OCI-LY7 (cell line): ENCODE results near the gene GPR3. TPM values are rescaled to one million over a fixed set of nuclear protein-coding genes. Genes with fewer than 3 reads are reported as not detected.

Source experiments
- BruUV-seq: library from RNA; stranded (reverse); fragments of 400-500 nt; replicated peaks from 2 replicates; lab custom pipeline; 2021; lab: Mats Ljungman, UMichigan
- CTCF ChIA-PET: fragments of 300-600 bp; sonication (Branson Sonifier 250); formaldehyde crosslinking; loops from one replicate; lab custom pipeline; 2022; ENCODE audit warnings: antibody characterized with exemption; ENCODE audit not compliant: unreplicated experiment; lab: Charles Lee
- POLR2A ChIA-PET: fragments of 300-600 bp; sonication (Branson Sonifier 250); formaldehyde crosslinking; loops from one replicate; lab custom pipeline; 2022; ENCODE audit warnings: antibody characterized with exemption; lab: Charles Lee
- DNase-seq: peaks from one replicate; pipeline ENCODE4 v3.0.0-alpha.2; 2015; ENCODE audit warnings: low spot score
- H2AFZ ChIP-seq: fragments of 200-600 bp; sonication (generic), shearing (Covaris generic); 2 replicates; pipeline ENCODE4 v1.6.1; 2014; ENCODE audit warnings: mild to moderate bottlenecking, antibody characterized with exemption, low read length, moderate library complexity
- H3K27ac ChIP-seq: fragments of 200-600 bp; sonication (generic); 2 replicates; pipeline ENCODE4 v1.5.1; 2014; ENCODE audit warnings: mixed run types, low read depth, mild to moderate bottlenecking, moderate library complexity, low read length, inconsistent platforms; ENCODE audit not compliant: poor library complexity, severe bottlenecking
- H3K36me3 ChIP-seq: fragments of 200-600 bp; sonication (generic); 2 replicates; pipeline ENCODE4 v1.6.1; 2014; ENCODE audit warnings: mild to moderate bottlenecking, antibody characterized with exemption, low read length, moderate library complexity, mixed read lengths; ENCODE audit not compliant: insufficient read depth
- H3K4me1 ChIP-seq: fragments of 200-600 bp; sonication (generic); 2 replicates; pipeline ENCODE4 v1.5.1; 2014; ENCODE audit warnings: mild to moderate bottlenecking, low read length; ENCODE audit not compliant: insufficient read depth, poor library complexity, severe bottlenecking
- H3K4me2 ChIP-seq: fragments of 200-600 bp; sonication (generic); 2 replicates; pipeline ENCODE4 v1.6.1; 2014; ENCODE audit warnings: mild to moderate bottlenecking, low read length
- H3K4me3 ChIP-seq: fragments of 200-600 bp; sonication (generic); 2 replicates; pipeline ENCODE4 v1.5.1; 2014; ENCODE audit warnings: mild to moderate bottlenecking, low read depth, low read length; ENCODE audit not compliant: poor library complexity, severe bottlenecking
- H3K79me2 ChIP-seq: fragments of 200-600 bp; sonication (generic); 2 replicates; pipeline ENCODE4 v1.6.1; 2016; ENCODE audit warnings: low read depth, mild to moderate bottlenecking, low read length, moderate library complexity, mixed read lengths; ENCODE audit not compliant: insufficient read depth
- H3K9me2 ChIP-seq: fragments of 200-600 bp; sonication (generic); 2 replicates; pipeline ENCODE4 v1.6.1; 2016; ENCODE audit warnings: mild to moderate bottlenecking, low read length, mixed read lengths; ENCODE audit not compliant: insufficient read depth
- H3K9me3 ChIP-seq: fragments of 200-600 bp; sonication (generic); 2 replicates; pipeline ENCODE4 v1.6.1; 2014; ENCODE audit warnings: mild to moderate bottlenecking, mixed run types, low read length, mixed read lengths
- H4K20me1 ChIP-seq: fragments of 200-600 bp; sonication (generic); 2 replicates; pipeline ENCODE4 v1.6.1; 2014; ENCODE audit warnings: mild to moderate bottlenecking, antibody characterized with exemption, low read length, moderate library complexity, mixed read lengths; ENCODE audit not compliant: insufficient read depth
- CTCF ChIP-seq: fragments of 200-600 bp; sonication (generic); conservative IDR thresholded peaks from 2 replicates; pipeline ENCODE4 v1.5.1; 2014; ENCODE audit warnings: mild to moderate bottlenecking, antibody characterized with exemption, low read length, moderate library complexity, mixed read lengths
- EZH2phosphoT487 ChIP-seq: fragments of 200-600 bp; sonication (generic); IDR thresholded peaks from 2 replicates; pipeline ENCODE4 v1.6.1; 2018; ENCODE audit warnings: low read depth, borderline replicate concordance, mild to moderate bottlenecking, mixed run types, antibody characterized with exemption, low read length, moderate library complexity, mixed read lengths
- intact Hi-C: fragments of 100-400 bp; cut with micrococcal nuclease; formaldehyde crosslinking; loops from one replicate; pipeline ENCODE4 v1.10.0; 2022; ENCODE audit not compliant: unreplicated experiment
- total RNA-seq, 2 experiments: library from RNA; depleted of rRNA in 1 of 2; stranded (reverse); fragments of >200 nt in 1 of 2; shearing (Covaris generic) in 1 of 2; gene quantifications; 2 replicates each; pipeline ENCODE4 v1.2.3, GENCODE V29; 2014 to 2022

GPR3 gene
- total RNA-seq, 2 experiments from 2014 or later, result 0.25 to 0.32 TPM

DNA sequence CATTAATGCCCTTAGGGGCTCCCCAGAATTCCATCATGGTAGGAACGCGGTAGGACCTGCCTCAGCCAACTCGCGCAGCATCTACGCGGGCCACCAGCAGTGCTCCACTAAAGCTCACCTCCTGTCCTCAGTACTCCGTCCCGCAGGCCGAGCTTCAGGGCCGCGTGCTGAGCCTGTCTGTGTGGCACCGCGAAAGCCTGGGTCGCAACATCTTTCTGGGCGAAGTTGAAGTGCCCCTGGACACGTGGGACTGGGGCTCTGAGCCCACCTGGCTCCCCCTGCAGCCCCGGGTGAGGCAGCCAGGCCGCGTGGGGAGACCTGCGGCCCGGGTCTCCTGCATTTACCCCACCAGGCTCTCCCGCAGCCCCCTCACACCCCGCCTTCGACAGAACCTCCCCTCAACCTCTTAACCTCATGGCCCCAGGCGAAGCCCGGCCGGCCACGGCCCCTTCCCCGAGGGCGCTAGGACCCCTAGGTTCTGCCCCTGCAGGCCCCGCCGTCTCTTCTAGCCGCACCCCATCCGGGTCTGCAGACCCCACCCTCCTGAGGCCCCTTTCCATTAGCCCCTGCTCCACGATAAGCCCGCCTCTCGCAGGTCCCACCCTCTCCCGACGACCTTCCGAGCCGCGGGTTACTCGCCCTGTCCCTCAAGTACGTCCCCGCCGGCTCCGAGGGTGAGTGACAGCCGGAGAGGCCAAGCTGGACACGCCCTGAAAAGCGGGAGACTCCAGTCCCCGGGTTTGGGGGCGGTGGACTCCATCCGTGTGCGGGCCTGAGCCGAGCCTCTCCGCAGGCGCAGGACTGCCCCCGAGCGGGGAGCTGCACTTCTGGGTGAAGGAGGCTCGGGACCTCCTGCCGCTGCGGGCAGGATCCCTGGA lies 41.5 kb upstream of the GPR3 start:
- Histone ChIP-seq H3K36me3 (peaks cover 8% of the 10 kb centered on the region; the same call in 1 of the 2 replicates), H3K79me2 (no peaks in the 10 kb centered on the region), H3K9me3 (no peaks in the 10 kb centered on the region), H3K27ac (no peak overlapping the region), H3K9me2 (no peaks in the 10 kb centered on the region), H3K4me3 (no peak overlapping the region), H3K4me2 (no peak overlapping the region), H4K20me1 (no peaks in the 10 kb centered on the region), H2AFZ (no peak overlapping the region), H3K4me1 (peaks cover 10% of the 10 kb centered on the region)
- TF ChIP-seq CTCF (no peak), EZH2phosphoT487 (no peak)
- intact Hi-C loops, result loop anchor here (10.0 kb wide), 1 partner anchor 46 kb away; no protein-coding TSS in a partner anchor
- CTCF ChIA-PET, result no interaction called here
- DNase-seq, result no peak
- BruUV-seq, result no TSS peak
- POLR2A ChIA-PET, result no interaction called here

- no peak overlapping the region for H2AFZ ChIP-seq
- no peaks in the 10 kb centered on the region for H3K9me2 ChIP-seq
- intact Hi-C loops, result loop anchor here (10.0 kb wide), 1 partner anchor 47 kb away; no protein-coding TSS in a partner anchor
- H3K27ac ChIP-seq, result no peak overlapping the region
- H3K4me1 ChIP-seq, result peaks cover 17% of the 10 kb centered on the region
- no peaks in the 10 kb centered on the region for H4K20me1 ChIP-seq
- H3K9me3 ChIP-seq, result no peaks in the 10 kb centered on the region
- BruUV-seq, result no TSS peak
- H3K36me3 ChIP-seq, result peaks cover 3% of the 10 kb centered on the region; the same call in 1 of the 2 replicates
- no peak overlapping the region for H3K4me3 ChIP-seq
- ChIA-PET POLR2A (no interaction called here), CTCF (no interaction called here)
- TF ChIP-seq EZH2phosphoT487 (no peak), CTCF (no peak)
- no peak for DNase-seq
- no peaks in the 10 kb centered on the region for H3K79me2 ChIP-seq
- H3K4me2 ChIP-seq, result no peak overlapping the region
Measured at GRCh38 chr1:27351541-27352107, 40.8 kb upstream of the GPR3 start.
